Colonic mucosa (tissue), 4 donors: Measurements from ENCODE around the gene ARIH2. TPM values are rescaled to one million over a fixed set of nuclear protein-coding genes. Genes with fewer than 3 reads are reported as not detected.

Experiments
- DNase-seq: peaks from one replicate; pipeline ENCODE4 v3.0.0-alpha.2; 2020
- H3K27ac ChIP-seq: fragments of 200-600 bp; one replicate; pipeline ENCODE4 v1.8.0; 2021
- H3K27me3 ChIP-seq: fragments of 200-600 bp; one replicate; pipeline ENCODE4 v1.8.0; 2021
- H3K36me3 ChIP-seq: fragments of 200-600 bp; one replicate; pipeline ENCODE4 v1.8.0; 2021
- H3K4me1 ChIP-seq: fragments of 200-600 bp; one replicate; pipeline ENCODE4 v1.8.0; 2021; ENCODE audit warnings: mild to moderate bottlenecking
- H3K4me3 ChIP-seq: fragments of 200-600 bp; one replicate; pipeline ENCODE4 v1.8.0; 2021
- H3K9ac ChIP-seq, 2 donors: one replicate each; pipeline ENCODE4 v1.7.0; 2013; ENCODE audit warnings: control low read depth in 2 of 2, low read depth in 2 of 2, low read length in 2 of 2
- H3K9me3 ChIP-seq: fragments of 200-600 bp; one replicate; pipeline ENCODE4 v1.8.0; 2021
- CTCF ChIP-seq: fragments of 200-600 bp; IDR thresholded peaks from one replicate; pipeline ENCODE4 v1.8.0; 2022; ENCODE audit warnings: antibody characterized with exemption, mild to moderate bottlenecking
- intact Hi-C: fragments of 100-400 bp; cut with DNase I; formaldehyde crosslinking; loops from one replicate; pipeline ENCODE4 v1.14.1; 2022
- microRNA-seq: library from miRNA; unstranded; fragments of <30 nt; microRNA quantifications from one replicate; pipeline ENCODE4, GENCODE V29; 2019
- total RNA-seq, 2 donors: library from RNA; stranded (reverse); fragmentation: NEBNext Ultra II Directional in 1 of 2; extraction: Animal tissue kit (Norgen Biotek cat#: 25700) in 1 of 2; gene quantifications; one replicate each; pipeline ENCODE4 v1.2.1, GENCODE V29; 2021
- donor health status: healthy.
- donor health status: DM: no; HTN: no; CAD: no.
- donor health status: DM: no; HTN: no; CAD: no.

Gene ARIH2
- total RNA-seq, 2 donors from 2014 or later: 55.6 to 77.4 TPM

GRCh38 chr3:49032646-49033304 lies 114.1 kb downstream of the ARIH2 start:
- Histone ChIP-seq H3K9ac (no peak overlapping the region), H3K4me1 (peaks cover 7% of the 10 kb centered on the region), H3K4me3 (no peak overlapping the region), H3K27ac (no peak overlapping the region), H3K27me3 (no peaks in the 10 kb centered on the region), H3K36me3 (peaks cover 13% of the 10 kb centered on the region), H3K9me3 (no peaks in the 10 kb centered on the region)
- DNase-seq: no peak
- TF ChIP-seq CTCF: no peak
- intact Hi-C loops: no loop called here

GRCh38 chr3:49034650-49035049 lies 116.0 kb downstream of the ARIH2 start:
- TF ChIP-seq CTCF: no peak
- Histone ChIP-seq H3K4me3 (no peak overlapping the region), H3K4me1 (no peaks in the 10 kb centered on the region), H3K9me3 (no peaks in the 10 kb centered on the region), H3K27me3 (no peaks in the 10 kb centered on the region), H3K36me3 (peaks cover 13% of the 10 kb centered on the region), H3K27ac (no peak overlapping the region), H3K9ac (no peak overlapping the region)
- no peak for DNase-seq
- intact Hi-C loops: no loop called here

- Histone ChIP-seq H3K9ac (no peak overlapping the region), H3K4me1 (no peaks in the 10 kb centered on the region), H3K4me3 (no peak overlapping the region), H3K36me3 (peaks cover 13% of the 10 kb centered on the region), H3K27ac (no peak overlapping the region), H3K9me3 (no peaks in the 10 kb centered on the region), H3K27me3 (no peaks in the 10 kb centered on the region)
- intact Hi-C loops: no loop called here
- DNase-seq: no peak
- no peak for TF ChIP-seq CTCF
Observed at GRCh38 chr3:49035281-49035680, 116.6 kb downstream of the ARIH2 start.

Small RNAs within 50 kb of the gene (microRNA-seq; reads per million reads assigned to microRNA genes)
- gene MIR191 (15,991 reads per million, percentile 95 among the genes with 10 or more reads in this experiment), gene MIR425 (6,646 reads per million, percentile 92 among the genes with 10 or more reads in this experiment)

Other genes starting within 250 kb of the ARIH2 start
- gene NCKIPSD, start 232.9 kb upstream of the ARIH2 start, total RNA-seq: 10 to 100 TPM; 24.3 to 29.7 TPM
- 100 to 1,000 TPM; 101 to 134 TPM for gene IP6K2, start 201.6 kb upstream of the ARIH2 start, total RNA-seq
- gene PRKAR2A, start 71.0 kb upstream of the ARIH2 start, total RNA-seq: 100 to 1,000 TPM in 1 of 2 donors, 10 to 100 TPM in 1; 66.8 to 117 TPM
- 10 to 100 TPM; 28.6 to 31.5 TPM for gene SLC25A20, start 20.0 kb upstream of the ARIH2 start, total RNA-seq
- gene P4HTM, start 71.4 kb downstream of the ARIH2 start, total RNA-seq: 10 to 100 TPM; 34.9 to 73.9 TPM
- 100 to 1,000 TPM in 1 of 2 donors, 10 to 100 TPM in 1; 92.3 to 150 TPM for gene WDR6, start 88.5 kb downstream of the ARIH2 start, total RNA-seq
- gene DALRD3, start 99.7 kb downstream of the ARIH2 start, total RNA-seq: 10 to 100 TPM; 22.0 to 23.5 TPM
- gene NDUFAF3, start 103.3 kb downstream of the ARIH2 start, total RNA-seq: 10 to 100 TPM; 62.2 to 98.4 TPM
- 100 to 1,000 TPM; 126 to 249 TPM for gene IMPDH2, start 110.6 kb downstream of the ARIH2 start, total RNA-seq
- gene QRICH1, start 175.2 kb downstream of the ARIH2 start, total RNA-seq: 10 to 100 TPM; 59.8 to 76.0 TPM
- 100 to 1,000 TPM; 371 to 374 TPM for gene QARS1, start 185.9 kb downstream of the ARIH2 start, total RNA-seq
- gene USP19, start 202.0 kb downstream of the ARIH2 start, total RNA-seq: 10 to 100 TPM; 59.1 to 81.0 TPM
- gene LAMB2, start 214.2 kb downstream of the ARIH2 start, total RNA-seq: 100 to 1,000 TPM in 1 of 2 donors, 10 to 100 TPM in 1; 83.5 to 112 TPM
- 10 to 100 TPM; 17.8 to 22.6 TPM for gene CCDC71, start 247.5 kb downstream of the ARIH2 start, total RNA-seq